Smooth muscle cell (in vitro differentiated cells): ENCODE data around the gene GCNA. TPM values are rescaled to one million over a fixed set of nuclear protein-coding genes. Genes with fewer than 3 reads are reported as not detected.
"Not testable (repeated sequence)": the region's sequence is repeated elsewhere in the genome, so short reads cannot be mapped to it uniquely, and the experiment has no call there.

ENCODE experiments used
- DNase-seq: peaks from one replicate; lab custom pipeline; 2025; ENCODE audit not compliant: unreplicated experiment; lab: John Stamatoyannopoulos, UW
- H2AFZ ChIP-seq: fragments of 200-600 bp; sonication (generic); 2 replicates; pipeline ENCODE4 v1.6.0; 2016; ENCODE audit warnings: antibody characterized with exemption, low read depth, mild to moderate bottlenecking
- H3F3A ChIP-seq: fragments of 200-600 bp; sonication (generic); 2 replicates; pipeline ENCODE4 v1.6.0; 2017; ENCODE audit warnings: antibody characterized with exemption, low read depth
- H3K27ac ChIP-seq: fragments of 200-600 bp; sonication (generic); 2 replicates; pipeline ENCODE4 v1.5.1; 2016; ENCODE audit warnings: low read depth, mild to moderate bottlenecking
- H3K27me3 ChIP-seq: fragments of 200-600 bp; sonication (generic); 2 replicates; pipeline ENCODE4 v1.6.1; 2016; ENCODE audit warnings: low read depth, mild to moderate bottlenecking
- H3K36me3 ChIP-seq: fragments of 200-600 bp; sonication (generic); 2 replicates; pipeline ENCODE4 v1.5.1; 2016; ENCODE audit warnings: low read depth
- H3K4me1 ChIP-seq: fragments of 200-600 bp; sonication (generic); 2 replicates; pipeline ENCODE4 v1.5.1; 2016; ENCODE audit warnings: low read depth
- H3K4me2 ChIP-seq: fragments of 200-600 bp; sonication (generic); 2 replicates; pipeline ENCODE4 v1.6.0; 2016; ENCODE audit warnings: mild to moderate bottlenecking
- H3K4me3 ChIP-seq: fragments of 200-600 bp; sonication (generic); 2 replicates; pipeline ENCODE4 v1.5.1; 2016; ENCODE audit warnings: mild to moderate bottlenecking
- H3K79me2 ChIP-seq: fragments of 200-600 bp; sonication (generic); 2 replicates; pipeline ENCODE4 v1.6.0; 2016; ENCODE audit warnings: low read depth, mild to moderate bottlenecking
- H3K9ac ChIP-seq: fragments of 200-600 bp; sonication (generic); 2 replicates; pipeline ENCODE4 v1.6.0; 2016; ENCODE audit warnings: low read depth
- H3K9me3 ChIP-seq: fragments of 200-600 bp; sonication (generic); replicated peaks from 2 replicates; pipeline ENCODE4 v1.5.1; 2016; ENCODE audit warnings: low read depth
- H4K20me1 ChIP-seq: fragments of 200-600 bp; sonication (generic); 2 replicates; pipeline ENCODE4 v1.6.0; 2016; ENCODE audit warnings: low read depth
- CTCF ChIP-seq: fragments of 200-600 bp; sonication (generic); IDR thresholded peaks from 2 replicates; pipeline ENCODE4 v1.5.1; 2017; ENCODE audit warnings: borderline replicate concordance, mild to moderate bottlenecking, antibody characterized with exemption; ENCODE audit not compliant: insufficient read depth, poor library complexity, severe bottlenecking
- WGBS: methylation state at CpG from one replicate; pipeline ENCODE4 v1.1.7; 2016; ENCODE audit warnings: low lambda C conversion rate; 5-methylcytosine and 5-hydroxymethylcytosine counted together
- polyA plus RNA-seq: library from polyadenylated mRNA; unstranded; fragments of >200 nt; fragmentation: Nextera tagmentation; extraction: Ambion mirVana; gene quantifications from 2 replicates; pipeline ENCODE4 v1.2.1, GENCODE V29; 2016
- total RNA-seq: library from RNA; depleted of rRNA; stranded (reverse); fragments of >200 nt; gene quantifications from 2 replicates; pipeline ENCODE4 v1.2.3, GENCODE V29; 2014

GCNA gene
- total and polyA plus RNA-seq, 2 experiments from 2014 or later, result 0.51 to 0.94 TPM

- no peaks in the 10 kb centered on the region for H3K79me2 ChIP-seq
- H2AFZ ChIP-seq, result no peak overlapping the region
- H3K4me2 ChIP-seq, result no peak overlapping the region
- no peaks in the 10 kb centered on the region for H3K9me3 ChIP-seq
- H3K4me1 ChIP-seq, result no peaks in the 10 kb centered on the region
- no peaks in the 10 kb centered on the region for H3K36me3 ChIP-seq
- H3F3A ChIP-seq, result no peaks in the 10 kb centered on the region
- 95% methylated on average over 6 of the region's 6 CpGs for WGBS
- no peaks in the 10 kb centered on the region for H3K27me3 ChIP-seq
- H3K4me3 ChIP-seq, result no peak overlapping the region
- no peak for DNase-seq
- no peak overlapping the region for H3K27ac ChIP-seq
- H4K20me1 ChIP-seq, result no peaks in the 10 kb centered on the region
- TF ChIP-seq CTCF, result no peak
- no peak overlapping the region for H3K9ac ChIP-seq
Measured at GRCh38 chrX:71659959-71660358, 81.7 kb downstream of the GCNA start.

GRCh38 chrX:71660562-71661416 lies 82.6 kb downstream of the GCNA start:
- 86% methylated on average over 22 of the region's 22 CpGs for WGBS
- Histone ChIP-seq H3K4me1 (no peaks in the 10 kb centered on the region), H3K9ac (no peak overlapping the region), H3F3A (no peaks in the 10 kb centered on the region), H4K20me1 (no peaks in the 10 kb centered on the region), H2AFZ (no peak overlapping the region), H3K36me3 (no peaks in the 10 kb centered on the region), H3K4me2 (no peak overlapping the region), H3K27me3 (no peaks in the 10 kb centered on the region), H3K4me3 (no peak overlapping the region), H3K9me3 (no peaks in the 10 kb centered on the region), H3K79me2 (no peaks in the 10 kb centered on the region), H3K27ac (no peak overlapping the region)
- DNase-seq, result no peak
- no peak for TF ChIP-seq CTCF

GRCh38 chrX:71661919-71662318 lies 83.7 kb downstream of the GCNA start:
- Histone ChIP-seq H3K27ac (no peak overlapping the region), H3K4me3 (no peak overlapping the region), H4K20me1 (no peaks in the 10 kb centered on the region), H3K9me3 (no peaks in the 10 kb centered on the region), H2AFZ (no peak overlapping the region), H3K27me3 (no peaks in the 10 kb centered on the region), H3K9ac (no peak overlapping the region), H3K4me2 (no peak overlapping the region), H3K36me3 (no peaks in the 10 kb centered on the region), H3F3A (no peaks in the 10 kb centered on the region), H3K4me1 (no peaks in the 10 kb centered on the region), H3K79me2 (no peaks in the 10 kb centered on the region)
- 82% methylated on average over 12 of the region's 12 CpGs for whole genome bisulfite sequencing
- no peak for TF ChIP-seq CTCF
- DNase-seq, result no peak

GRCh38 chrX:71662654-71663053 lies 84.4 kb downstream of the GCNA start:
- H3K27me3 ChIP-seq, H3K79me2 ChIP-seq, H3K9ac ChIP-seq, DNase-seq, H3F3A ChIP-seq, H3K4me1 ChIP-seq, H4K20me1 ChIP-seq, H3K4me2 ChIP-seq, H3K27ac ChIP-seq, H3K36me3 ChIP-seq, H2AFZ ChIP-seq, H3K4me3 ChIP-seq, H3K9me3 ChIP-seq: not testable (repeated sequence)
- WGBS, result 90% methylated on average over 11 of the region's 11 CpGs

Other genes with a start within 250 kb of the GCNA start
- 14.0 and 20.3 TPM in 2 replicates for gene TAF1, start 212.1 kb upstream of the GCNA start, total RNA-seq
- gene TAF1, start 212.1 kb upstream of the GCNA start, polyA plus RNA-seq, result 2.7 and 3.2 TPM in 2 replicates
- gene OGT, start 45.3 kb upstream of the GCNA start, total RNA-seq, result 67.4 and 79.3 TPM in 2 replicates
- gene OGT, start 45.3 kb upstream of the GCNA start, polyA plus RNA-seq, result 13.2 and 22.5 TPM in 2 replicates
- not detected in 2 replicates for gene CXCR3, start 40.1 kb downstream of the GCNA start, total RNA-seq
- 0.53 and 0.61 TPM in 2 replicates for gene CXCR3, start 40.1 kb downstream of the GCNA start, polyA plus RNA-seq
- gene CXorf49, start 139.8 kb downstream of the GCNA start, total RNA-seq, result not detected in 2 replicates
- gene CXorf49, start 139.8 kb downstream of the GCNA start, polyA plus RNA-seq, result 0.33 TPM in 1 of 2 replicates, not detected in the other
- not detected in 2 replicates for gene CXorf49B, start 184.9 kb downstream of the GCNA start, total RNA-seq
- 0.33 TPM in 1 of 2 replicates, not detected in the other for gene CXorf49B, start 184.9 kb downstream of the GCNA start, polyA plus RNA-seq